Hepatocyte (in vitro differentiated cells): ENCODE data around the gene SP3.

Experiments
- EZH2 ChIP-seq: fragments of 200-600 bp; sonication (generic); IDR thresholded peaks from 2 replicates; pipeline ENCODE4 v1.6.1; 2016; ENCODE audit warnings: antibody characterized with exemption, mild to moderate bottlenecking, borderline replicate concordance
- TF ChIP-seq, protein P1 (sequence below): fragments of 200-600 bp; sonication (generic); IDR thresholded peaks from 2 replicates; pipeline ENCODE4 v1.5.1; 2016; ENCODE audit warnings: antibody characterized with exemption, mild to moderate bottlenecking; ENCODE audit not compliant: poor library complexity

GRCh38 chr2:173986805-173987204 is 21.6 kb upstream of the SP3 start:
- TF ChIP-seq EZH2, result no peak
- TF ChIP-seq, protein P1, sequence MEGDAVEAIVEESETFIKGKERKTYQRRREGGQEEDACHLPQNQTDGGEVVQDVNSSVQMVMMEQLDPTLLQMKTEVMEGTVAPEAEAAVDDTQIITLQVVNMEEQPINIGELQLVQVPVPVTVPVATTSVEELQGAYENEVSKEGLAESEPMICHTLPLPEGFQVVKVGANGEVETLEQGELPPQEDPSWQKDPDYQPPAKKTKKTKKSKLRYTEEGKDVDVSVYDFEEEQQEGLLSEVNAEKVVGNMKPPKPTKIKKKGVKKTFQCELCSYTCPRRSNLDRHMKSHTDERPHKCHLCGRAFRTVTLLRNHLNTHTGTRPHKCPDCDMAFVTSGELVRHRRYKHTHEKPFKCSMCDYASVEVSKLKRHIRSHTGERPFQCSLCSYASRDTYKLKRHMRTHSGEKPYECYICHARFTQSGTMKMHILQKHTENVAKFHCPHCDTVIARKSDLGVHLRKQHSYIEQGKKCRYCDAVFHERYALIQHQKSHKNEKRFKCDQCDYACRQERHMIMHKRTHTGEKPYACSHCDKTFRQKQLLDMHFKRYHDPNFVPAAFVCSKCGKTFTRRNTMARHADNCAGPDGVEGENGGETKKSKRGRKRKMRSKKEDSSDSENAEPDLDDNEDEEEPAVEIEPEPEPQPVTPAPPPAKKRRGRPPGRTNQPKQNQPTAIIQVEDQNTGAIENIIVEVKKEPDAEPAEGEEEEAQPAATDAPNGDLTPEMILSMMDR, result no peak
